Measurements from ENCODE around the gene GIMAP6. TPM values are rescaled to one million over a fixed set of nuclear protein-coding genes. Genes with fewer than 3 reads are reported as not detected.
"Not testable (repeated sequence)": the region's sequence is repeated elsewhere in the genome, so short reads cannot be mapped to it uniquely, and the experiment has no call there.

GIMAP6 gene
- total and polyA plus RNA-seq, 9 donors = 3.6 to 38.1 (median 11.4) TPM

DNA sequence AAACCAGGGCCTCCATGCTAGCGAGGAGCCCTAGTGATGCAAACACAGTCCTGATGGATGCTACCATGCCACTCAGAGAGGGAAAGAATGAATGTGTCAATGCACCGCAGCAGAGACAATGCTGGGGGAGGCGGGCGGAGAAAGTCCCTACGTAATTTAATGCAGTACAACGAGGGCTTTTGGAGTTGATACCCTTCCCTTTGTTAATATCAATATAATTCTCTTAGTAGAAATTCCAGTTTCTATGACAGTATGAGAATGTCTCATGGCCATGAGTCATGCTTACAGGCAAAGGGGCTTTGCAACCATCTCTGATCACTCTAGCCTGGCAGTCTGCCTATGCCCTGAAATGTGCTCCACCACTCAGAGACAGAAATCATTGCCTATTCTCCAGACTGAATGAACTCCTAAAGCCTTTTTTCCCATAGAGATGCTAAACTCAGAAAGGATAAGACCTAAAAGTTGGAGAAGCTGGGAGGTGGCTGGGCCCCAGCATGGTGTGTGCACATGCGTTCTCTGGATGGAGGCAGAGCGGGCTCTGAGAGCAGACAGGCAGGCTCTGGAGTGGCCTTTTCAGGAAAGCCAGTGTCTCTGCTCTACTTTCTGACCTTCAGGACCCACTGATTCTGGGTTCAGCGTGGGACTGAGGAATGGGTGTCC is 33.0 kb upstream of the GIMAP6 start:
- H3K9me3 ChIP-seq = no peaks in the 10 kb centered on the region
- H3K27me3 ChIP-seq = no peaks in the 10 kb centered on the region
- H3K36me3 ChIP-seq = no peaks in the 10 kb centered on the region
- WGBS, 3 donors = 87 to 89% (median 89%) methylated on average over 9 of the region's 9 CpGs
- TF ChIP-seq EP300 (IDR thresholded peaks at IDR 0.05) = no peak
- intact Hi-C loops (cut with DNase I) = no loop called here
- H3K27ac ChIP-seq = no peak overlapping the region
- H3K4me1 ChIP-seq (ENCODE audit: insufficient read depth) = no peaks in the 10 kb centered on the region
- no peak for DNase-seq
- H3K4me3 ChIP-seq = no peak overlapping the region

DNA sequence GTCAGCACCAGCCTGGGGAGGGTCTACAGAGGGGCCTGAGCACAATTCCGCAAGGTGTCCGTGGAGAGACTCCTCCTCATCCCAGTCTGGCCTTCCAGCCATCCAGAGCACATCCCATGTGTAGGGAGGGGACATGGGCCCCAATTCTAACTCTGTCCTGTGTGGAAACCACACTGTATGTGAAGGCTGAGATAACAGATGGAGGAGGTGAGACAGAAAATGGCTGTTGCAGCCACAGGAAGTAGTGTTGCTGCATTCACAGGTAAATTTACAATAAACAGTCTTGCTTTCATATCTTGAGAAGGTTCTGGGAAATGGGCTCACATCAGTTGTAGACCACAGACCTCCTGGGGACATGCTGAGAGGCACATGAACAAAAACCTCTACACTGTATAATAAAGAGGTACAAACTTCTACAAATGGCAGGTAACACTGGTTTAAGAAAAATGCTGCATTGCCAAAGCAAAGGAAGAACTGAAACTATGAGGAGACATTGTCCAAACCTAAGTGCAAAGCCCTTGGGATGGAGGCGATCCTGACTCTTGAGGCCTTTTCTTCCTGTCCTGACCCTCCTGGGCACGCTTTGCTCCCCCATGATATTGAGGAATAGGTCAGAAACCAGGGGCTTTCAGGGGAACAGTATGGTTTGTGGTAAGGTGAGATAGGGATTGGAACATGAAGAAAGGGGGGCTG is 31.8 kb upstream of the GIMAP6 start:
- no peak overlapping the region for H3K27ac ChIP-seq
- no peaks in the 10 kb centered on the region for H3K9me3 ChIP-seq
- H3K36me3 ChIP-seq = no peaks in the 10 kb centered on the region
- no peaks in the 10 kb centered on the region for H3K27me3 ChIP-seq
- no peak overlapping the region for H3K4me3 ChIP-seq
- TF ChIP-seq POLR2A (IDR thresholded peaks at IDR 0.05) (no peak), EP300 (IDR thresholded peaks at IDR 0.05) (no peak)
- TF ChIP-seq, protein P1, sequence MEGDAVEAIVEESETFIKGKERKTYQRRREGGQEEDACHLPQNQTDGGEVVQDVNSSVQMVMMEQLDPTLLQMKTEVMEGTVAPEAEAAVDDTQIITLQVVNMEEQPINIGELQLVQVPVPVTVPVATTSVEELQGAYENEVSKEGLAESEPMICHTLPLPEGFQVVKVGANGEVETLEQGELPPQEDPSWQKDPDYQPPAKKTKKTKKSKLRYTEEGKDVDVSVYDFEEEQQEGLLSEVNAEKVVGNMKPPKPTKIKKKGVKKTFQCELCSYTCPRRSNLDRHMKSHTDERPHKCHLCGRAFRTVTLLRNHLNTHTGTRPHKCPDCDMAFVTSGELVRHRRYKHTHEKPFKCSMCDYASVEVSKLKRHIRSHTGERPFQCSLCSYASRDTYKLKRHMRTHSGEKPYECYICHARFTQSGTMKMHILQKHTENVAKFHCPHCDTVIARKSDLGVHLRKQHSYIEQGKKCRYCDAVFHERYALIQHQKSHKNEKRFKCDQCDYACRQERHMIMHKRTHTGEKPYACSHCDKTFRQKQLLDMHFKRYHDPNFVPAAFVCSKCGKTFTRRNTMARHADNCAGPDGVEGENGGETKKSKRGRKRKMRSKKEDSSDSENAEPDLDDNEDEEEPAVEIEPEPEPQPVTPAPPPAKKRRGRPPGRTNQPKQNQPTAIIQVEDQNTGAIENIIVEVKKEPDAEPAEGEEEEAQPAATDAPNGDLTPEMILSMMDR (IDR thresholded peaks at IDR 0.05) = no peak
- intact Hi-C loops (cut with DNase I) = no loop called here
- DNase-seq = no peak
- WGBS, 3 donors = 84 to 89% (median 85%) methylated on average over 4 of the region's 4 CpGs
- no peaks in the 10 kb centered on the region for H3K4me1 ChIP-seq (ENCODE audit: insufficient read depth)

DNA sequence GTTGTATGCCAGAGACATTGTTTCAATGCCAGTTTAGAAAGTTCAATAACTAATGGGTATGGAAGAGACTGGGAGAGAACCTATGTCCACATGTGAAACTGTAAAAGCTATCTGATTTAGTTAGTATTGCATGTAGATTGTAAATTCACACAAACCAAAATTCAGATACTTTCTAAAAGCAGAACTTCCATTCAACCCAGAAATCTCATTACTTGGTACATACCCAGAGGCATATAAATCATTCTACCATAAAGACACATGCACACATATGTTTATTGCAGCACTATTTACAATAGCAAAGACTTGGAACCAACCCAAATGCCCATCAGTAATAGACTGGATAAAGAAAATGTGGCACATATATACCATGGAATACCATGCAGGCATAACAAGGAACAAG is 30.6 kb upstream of the GIMAP6 start:
- H3K27me3 ChIP-seq; intact Hi-C loops (cut with DNase I): not testable (repeated sequence)

DNA sequence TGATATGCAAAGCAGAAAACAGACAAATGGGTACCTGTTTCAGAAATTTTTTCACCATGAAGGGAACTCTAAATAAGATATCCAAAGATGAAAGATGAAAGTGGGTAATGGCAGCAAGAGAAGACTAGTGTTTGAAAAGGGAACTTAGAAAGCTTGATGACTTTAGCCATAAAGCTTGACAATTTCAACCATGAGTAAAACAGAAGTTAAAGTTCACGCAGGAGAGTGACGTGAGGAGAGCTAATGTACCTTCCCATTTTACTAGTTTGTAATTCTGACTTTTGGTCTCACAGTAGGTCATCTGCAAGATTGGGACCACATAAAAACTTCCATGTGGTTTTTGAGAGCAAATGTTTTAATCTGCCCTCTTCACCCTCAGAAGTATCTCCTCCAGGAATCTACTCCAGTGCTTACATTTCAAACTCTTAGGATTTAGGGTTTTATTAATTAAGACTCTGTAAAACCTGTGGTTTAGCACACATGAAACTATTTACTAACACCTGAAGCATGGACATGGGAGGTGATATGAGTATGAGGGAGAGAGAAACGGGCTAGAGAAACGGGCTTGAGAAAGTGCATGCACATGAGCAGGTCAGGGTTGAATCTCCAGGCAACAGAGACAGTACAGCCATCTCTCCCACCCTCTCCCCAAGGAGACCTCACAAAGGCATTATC is 28.9 kb upstream of the GIMAP6 start:
- 79 to 84% (median 83%) methylated on average over 4 of the region's 4 CpGs for WGBS, 3 donors
- TF ChIP-seq EP300 (IDR thresholded peaks at IDR 0.05) (no peak), POLR2A (IDR thresholded peaks at IDR 0.05) (no peak)
- TF ChIP-seq, protein P1 (IDR thresholded peaks at IDR 0.05) = no peak

More for the DNA sequence above, 30.6 kb upstream of the GIMAP6 start:
- H3K36me3 ChIP-seq; H3K27ac ChIP-seq; DNase-seq; H3K9me3 ChIP-seq; H3K4me3 ChIP-seq; H3K4me1 ChIP-seq (ENCODE audit: insufficient read depth): not testable (repeated sequence)

DNA sequence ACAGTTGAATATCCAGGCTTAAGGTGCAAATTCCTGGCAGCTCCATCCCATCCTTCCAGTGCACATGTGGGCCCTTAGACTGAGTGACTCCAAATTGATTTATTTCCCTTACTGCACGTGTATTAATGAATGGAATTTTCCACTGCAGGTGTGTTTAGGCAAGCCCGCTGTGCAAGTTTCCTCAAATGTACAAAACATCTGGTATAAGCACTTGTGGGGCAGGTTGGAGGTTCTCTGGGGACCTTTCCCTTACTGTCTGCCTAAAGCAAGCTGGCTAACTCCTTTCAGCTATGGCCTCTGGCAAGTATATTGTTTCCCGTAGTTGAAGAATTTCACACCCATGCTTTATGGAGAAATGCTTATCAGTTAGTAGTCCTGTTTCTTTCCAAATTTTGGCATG is 25.3 kb upstream of the GIMAP6 start:
- no peaks in the 10 kb centered on the region for H3K36me3 ChIP-seq
- no peak overlapping the region for H3K27ac ChIP-seq
- intact Hi-C loops (cut with DNase I) = no loop called here
- no peak overlapping the region for H3K4me3 ChIP-seq
- TF ChIP-seq, protein P1 (IDR thresholded peaks at IDR 0.05) = no peak
- no peak for TF ChIP-seq POLR2A (IDR thresholded peaks at IDR 0.05)
- no peak for TF ChIP-seq EP300 (IDR thresholded peaks at IDR 0.05)
- DNase-seq = no peak
- no peaks in the 10 kb centered on the region for H3K9me3 ChIP-seq
- 40 to 84% (median 73%) methylated on average over 3 of the region's 3 CpGs for WGBS, 3 donors
- H3K27me3 ChIP-seq = no peaks in the 10 kb centered on the region
- no peaks in the 10 kb centered on the region for H3K4me1 ChIP-seq (ENCODE audit: insufficient read depth)

More for the DNA sequence above, 28.9 kb upstream of the GIMAP6 start:
- Histone ChIP-seq H3K9me3 (no peaks in the 10 kb centered on the region), H3K4me3 (no peak overlapping the region), H3K27ac (no peak overlapping the region), H3K4me1 (ENCODE audit: insufficient read depth) (no peaks in the 10 kb centered on the region), H3K27me3 (no peaks in the 10 kb centered on the region), H3K36me3 (no peaks in the 10 kb centered on the region)
- DNase-seq = no peak
- intact Hi-C loops (cut with DNase I) = no loop called here

All from ovary (tissue), 9 donors.